GM12891 (cell line): ENCODE data around the gene SMYD4.

ENCODE experiments used
- PAX5 ChIP-seq: IDR thresholded peaks from 2 replicates; pipeline ENCODE4 v1.6.1; 2011; ENCODE audit warnings: low read length, moderate library complexity, mild to moderate bottlenecking; ENCODE audit not compliant: insufficient read depth, severe bottlenecking
- POLR2A ChIP-seq: IDR thresholded peaks from 2 replicates; pipeline ENCODE4 v1.6.1; 2011; ENCODE audit warnings: low read depth, low read length, control low read depth
- POLR2AphosphoS5 ChIP-seq: IDR thresholded peaks from 2 replicates; pipeline ENCODE4 v1.6.1; 2011; ENCODE audit warnings: low read depth, low read length, control low read depth
- POU2F2 ChIP-seq: IDR thresholded peaks from 2 replicates; pipeline ENCODE4 v1.6.1; 2011; ENCODE audit warnings: low read depth, mild to moderate bottlenecking, control low read depth, low read length, moderate library complexity
- SPI1 ChIP-seq: IDR thresholded peaks from 2 replicates; pipeline ENCODE4 v1.6.1; 2011; ENCODE audit warnings: low read depth, low read length, control low read depth
- TAF1 ChIP-seq: IDR thresholded peaks from 2 replicates; pipeline ENCODE4 v1.6.1; 2011; ENCODE audit warnings: low read depth, low read length, control low read depth

DNA sequence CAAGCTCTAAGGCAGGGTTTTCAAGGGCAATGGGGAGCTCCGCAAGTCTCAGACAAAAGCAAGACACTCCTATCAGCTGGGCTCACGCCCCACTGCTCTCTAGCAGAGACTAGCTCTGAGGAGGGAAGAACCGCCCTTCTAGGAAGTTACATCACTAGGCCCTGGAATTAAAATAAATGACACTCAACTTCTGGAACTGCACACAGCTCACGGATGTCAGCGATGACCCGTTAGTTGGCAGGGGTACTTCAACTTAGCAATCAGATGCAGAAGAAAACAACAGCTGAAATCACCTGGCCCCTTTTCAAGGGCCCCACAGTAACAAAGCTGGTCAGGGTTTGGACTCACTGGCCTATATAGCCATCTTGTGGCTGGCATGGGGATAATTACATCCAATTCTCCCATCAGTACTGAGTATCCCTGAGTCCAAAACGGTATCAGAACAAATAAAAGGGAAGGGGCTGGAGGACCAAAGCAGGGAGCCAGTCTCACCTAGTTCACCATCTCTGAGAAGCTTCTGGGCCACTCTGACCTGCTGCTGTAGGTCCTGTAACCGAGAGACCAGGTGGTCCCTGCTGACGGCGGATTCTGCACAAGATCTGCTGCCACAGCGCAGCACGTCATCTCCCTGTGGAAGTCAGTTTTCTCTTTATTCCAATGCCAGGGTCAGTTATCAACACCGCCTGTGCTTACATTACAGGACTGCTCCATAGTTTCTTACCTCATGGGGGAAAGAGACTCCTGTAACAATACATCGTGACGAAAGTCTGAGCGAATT lies 45.7 kb downstream of the SMYD4 start:
- TF ChIP-seq POLR2A = no peak
- no peak for TF ChIP-seq TAF1
- no peak for TF ChIP-seq POU2F2
- TF ChIP-seq POLR2AphosphoS5 = no peak
- TF ChIP-seq SPI1 = no peak
- no peak for TF ChIP-seq PAX5
